ENCODE results near the gene EIF5A. TPM values are rescaled to one million over a fixed set of nuclear protein-coding genes. Genes with fewer than 3 reads are reported as not detected.

EIF5A gene
- total RNA-seq, 1 experiment from 2014 or later = 1,139 TPM

DNA sequence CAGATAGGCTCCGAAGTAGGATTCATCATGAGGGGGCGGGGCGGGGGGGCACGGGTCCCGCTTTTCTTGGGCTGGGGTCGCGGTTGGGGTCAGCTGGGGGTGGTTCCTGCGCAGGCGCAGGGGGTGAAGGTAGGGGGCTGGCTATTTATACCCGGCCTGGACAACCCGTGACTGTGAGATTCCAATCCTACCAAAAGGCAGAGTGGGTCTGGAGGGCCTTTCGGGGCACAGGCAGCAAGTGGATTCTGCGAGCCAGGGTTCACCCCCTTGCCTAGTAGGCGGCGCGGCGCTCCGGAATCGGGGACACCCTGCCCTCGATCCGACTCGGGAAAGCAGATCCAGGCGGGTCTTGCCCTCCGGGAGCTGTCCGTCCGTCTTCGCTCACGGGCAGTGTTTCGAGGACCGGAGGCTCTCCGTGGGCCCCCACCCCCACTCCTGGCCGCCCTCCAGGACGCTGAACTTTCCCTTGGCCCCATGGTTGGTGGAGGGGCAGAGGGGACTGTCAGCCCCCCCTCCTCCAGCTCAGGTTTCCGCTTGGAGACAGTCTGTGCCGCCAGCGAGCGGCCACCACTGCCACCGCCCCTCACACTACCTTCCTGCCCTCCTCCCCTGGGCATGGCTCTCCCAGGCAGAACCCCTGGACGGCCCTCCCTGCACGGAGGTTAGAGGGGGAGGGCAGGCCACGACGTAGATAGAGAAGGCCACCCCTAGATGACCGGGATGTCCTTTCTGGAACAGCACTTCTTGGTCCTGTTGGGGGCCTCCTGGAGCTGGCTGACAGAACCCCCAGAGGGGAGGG, 25.3 kb upstream of the EIF5A start:
- Histone ChIP-seq H3K4me3 (replicated peaks in 1 of 2; ENCODE audit: low read depth in 1 of 2, low read length in 2 of 2) (peak overlapping the region; percentile 50 to 65), H3K4me1 (ENCODE audit: control insufficient read depth in 1 of 2, insufficient read depth in 2 of 2, low read length in 2 of 2) (peaks cover 13 to 34% of the 10 kb centered on the region in 2 experiments), H3K4me2 (ENCODE audit: low read length) (peak overlapping the region; percentile 98), H3K9ac (ENCODE audit: low read length) (peak overlapping the region; percentile 93), H3K79me2 (ENCODE audit: insufficient read depth, low read length) (no peaks in the 10 kb centered on the region), H3K36me3 (ENCODE audit: control insufficient read depth in 1 of 2, insufficient read depth in 2 of 2, low read length in 2 of 2) (no peaks in the 10 kb centered on the region), H3K9me2 (ENCODE audit: insufficient read depth) (no peaks in the 10 kb centered on the region), H3K27me3 (ENCODE audit: insufficient read depth, low read length) (no peaks in the 10 kb centered on the region), H2AFZ (ENCODE audit: low read depth, low read length, poor library complexity, severe bottlenecking) (no peak overlapping the region), H4K20me1 (ENCODE audit: insufficient read depth) (no peaks in the 10 kb centered on the region), H3K9me3 (ENCODE audit: control insufficient read depth in 1 of 2, insufficient read depth in 1 of 2, low read depth in 1 of 2, low read length in 2 of 2) (no peaks in the 10 kb centered on the region), H3K27ac (ENCODE audit: low read depth, low read length) (peak overlapping the region; percentile 73; the same call in 1 of the 2 replicates)
- RAD21 ChIA-PET (ENCODE audit: low non-redundant PET in 1 of 2, low total read pairs in 2 of 2, uncharacterized antibody in 2 of 2, unreplicated experiment in 2 of 2) = interaction anchor here in 1 of 2 experiments (1.5 kb wide), 1 partner anchor 14 kb away, joined by 14 read pairs; no protein-coding TSS in a partner anchor
- CTCF ChIA-PET = interaction anchor here (0.6 to 2.0 kb wide), 6 partner anchors 14 to 158 kb away, joined by 3 to 38 read pairs (median 4); no protein-coding TSS in a partner anchor
- BruUV-seq (replicated peaks) = TSS peak; percentile 57
- ATAC-seq (no peak), DNase-seq (ENCODE audit: low read depth, low spot score) (no peak)
- no peak for TF ChIP-seq SIN3A (IDR thresholded peaks at IDR 0.05; ENCODE audit: low read depth)
- TF ChIP-seq CEBPB (IDR thresholded peaks at IDR 0.05; ENCODE audit: low read depth) = no peak
- no peak for TF ChIP-seq RAD21 (IDR thresholded peaks at IDR 0.05; ENCODE audit: low read depth)
- TF ChIP-seq ZNF274 (IDR thresholded peaks at IDR 0.05; ENCODE audit: low read depth, low read length) = no peak
- TF ChIP-seq, protein P1, sequence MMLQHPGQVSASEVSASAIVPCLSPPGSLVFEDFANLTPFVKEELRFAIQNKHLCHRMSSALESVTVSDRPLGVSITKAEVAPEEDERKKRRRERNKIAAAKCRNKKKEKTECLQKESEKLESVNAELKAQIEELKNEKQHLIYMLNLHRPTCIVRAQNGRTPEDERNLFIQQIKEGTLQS (IDR thresholded peaks at IDR 0.05) = no peak
- TF ChIP-seq SRF (IDR thresholded peaks at IDR 0.05; ENCODE audit: low read depth) = no peak
- TF ChIP-seq POLR2AphosphoS5 (IDR thresholded peaks at IDR 0.05; ENCODE audit: low read depth, low read length) = no peak
- TF ChIP-seq, protein P2, sequence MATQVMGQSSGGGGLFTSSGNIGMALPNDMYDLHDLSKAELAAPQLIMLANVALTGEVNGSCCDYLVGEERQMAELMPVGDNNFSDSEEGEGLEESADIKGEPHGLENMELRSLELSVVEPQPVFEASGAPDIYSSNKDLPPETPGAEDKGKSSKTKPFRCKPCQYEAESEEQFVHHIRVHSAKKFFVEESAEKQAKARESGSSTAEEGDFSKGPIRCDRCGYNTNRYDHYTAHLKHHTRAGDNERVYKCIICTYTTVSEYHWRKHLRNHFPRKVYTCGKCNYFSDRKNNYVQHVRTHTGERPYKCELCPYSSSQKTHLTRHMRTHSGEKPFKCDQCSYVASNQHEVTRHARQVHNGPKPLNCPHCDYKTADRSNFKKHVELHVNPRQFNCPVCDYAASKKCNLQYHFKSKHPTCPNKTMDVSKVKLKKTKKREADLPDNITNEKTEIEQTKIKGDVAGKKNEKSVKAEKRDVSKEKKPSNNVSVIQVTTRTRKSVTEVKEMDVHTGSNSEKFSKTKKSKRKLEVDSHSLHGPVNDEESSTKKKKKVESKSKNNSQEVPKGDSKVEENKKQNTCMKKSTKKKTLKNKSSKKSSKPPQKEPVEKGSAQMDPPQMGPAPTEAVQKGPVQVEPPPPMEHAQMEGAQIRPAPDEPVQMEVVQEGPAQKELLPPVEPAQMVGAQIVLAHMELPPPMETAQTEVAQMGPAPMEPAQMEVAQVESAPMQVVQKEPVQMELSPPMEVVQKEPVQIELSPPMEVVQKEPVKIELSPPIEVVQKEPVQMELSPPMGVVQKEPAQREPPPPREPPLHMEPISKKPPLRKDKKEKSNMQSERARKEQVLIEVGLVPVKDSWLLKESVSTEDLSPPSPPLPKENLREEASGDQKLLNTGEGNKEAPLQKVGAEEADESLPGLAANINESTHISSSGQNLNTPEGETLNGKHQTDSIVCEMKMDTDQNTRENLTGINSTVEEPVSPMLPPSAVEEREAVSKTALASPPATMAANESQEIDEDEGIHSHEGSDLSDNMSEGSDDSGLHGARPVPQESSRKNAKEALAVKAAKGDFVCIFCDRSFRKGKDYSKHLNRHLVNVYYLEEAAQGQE (IDR thresholded peaks at IDR 0.05; ENCODE audit: low read depth) = no peak
- TF ChIP-seq, protein P3, sequence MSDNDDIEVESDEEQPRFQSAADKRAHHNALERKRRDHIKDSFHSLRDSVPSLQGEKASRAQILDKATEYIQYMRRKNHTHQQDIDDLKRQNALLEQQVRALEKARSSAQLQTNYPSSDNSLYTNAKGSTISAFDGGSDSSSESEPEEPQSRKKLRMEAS (IDR thresholded peaks at IDR 0.05) = no peak
- TF ChIP-seq, protein P4, sequence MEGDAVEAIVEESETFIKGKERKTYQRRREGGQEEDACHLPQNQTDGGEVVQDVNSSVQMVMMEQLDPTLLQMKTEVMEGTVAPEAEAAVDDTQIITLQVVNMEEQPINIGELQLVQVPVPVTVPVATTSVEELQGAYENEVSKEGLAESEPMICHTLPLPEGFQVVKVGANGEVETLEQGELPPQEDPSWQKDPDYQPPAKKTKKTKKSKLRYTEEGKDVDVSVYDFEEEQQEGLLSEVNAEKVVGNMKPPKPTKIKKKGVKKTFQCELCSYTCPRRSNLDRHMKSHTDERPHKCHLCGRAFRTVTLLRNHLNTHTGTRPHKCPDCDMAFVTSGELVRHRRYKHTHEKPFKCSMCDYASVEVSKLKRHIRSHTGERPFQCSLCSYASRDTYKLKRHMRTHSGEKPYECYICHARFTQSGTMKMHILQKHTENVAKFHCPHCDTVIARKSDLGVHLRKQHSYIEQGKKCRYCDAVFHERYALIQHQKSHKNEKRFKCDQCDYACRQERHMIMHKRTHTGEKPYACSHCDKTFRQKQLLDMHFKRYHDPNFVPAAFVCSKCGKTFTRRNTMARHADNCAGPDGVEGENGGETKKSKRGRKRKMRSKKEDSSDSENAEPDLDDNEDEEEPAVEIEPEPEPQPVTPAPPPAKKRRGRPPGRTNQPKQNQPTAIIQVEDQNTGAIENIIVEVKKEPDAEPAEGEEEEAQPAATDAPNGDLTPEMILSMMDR (IDR thresholded peaks at IDR 0.05 in 2 of 3, conservative IDR thresholded peaks at IDR 0.05 in 1 of 3; ENCODE audit: borderline replicate concordance in 1 of 3, insufficient read depth in 1 of 3, low read depth in 2 of 3, low read length in 2 of 3) = no peak
- TF ChIP-seq SP1 (IDR thresholded peaks at IDR 0.05; ENCODE audit: low read depth) = no peak
- no peak for TF ChIP-seq FOSL1 (IDR thresholded peaks at IDR 0.05; ENCODE audit: low read depth)
- no peak for TF ChIP-seq EGR1 (IDR thresholded peaks at IDR 0.05; ENCODE audit: low read depth)
- intact Hi-C loops (cut with micrococcal nuclease) = loop anchor here (2.0 kb wide), 1 partner anchor 19 kb away; the partner anchor contains the start of gene CLDN7
- POLR2A ChIA-PET = interaction anchor here (0.6 to 0.8 kb wide), 3 partner anchors 17 to 259 kb away, joined by 3 read pairs; no protein-coding TSS in a partner anchor

All from HCT116 (cell line).